ENCODE results near the gene C16orf87. TPM values are rescaled to one million over a fixed set of nuclear protein-coding genes. Genes with fewer than 3 reads are reported as not detected.

Gene C16orf87
- total RNA-seq, 1 experiment from 2014 or later, result 22.5 TPM

- POLR2A ChIA-PET, result no interaction called here
- Mint-ChIP-seq H3K4me3 (no peak overlapping the region), H3K27me3 (ENCODE audit: low read depth) (no peaks in the 10 kb centered on the region), H3K4me1 (peaks cover 15% of the 10 kb centered on the region), H3K9me3 (no peaks in the 10 kb centered on the region), H3K36me3 (no peaks in the 10 kb centered on the region), H3K27ac (no peak overlapping the region)
- DNase-seq (ENCODE audit: low spot score), result no peak
- CTCF ChIA-PET, result interaction anchor here (1.4 kb wide), 1 partner anchor 84 kb away, joined by 4 read pairs; no protein-coding TSS in a partner anchor
- ATAC-seq, result peak; percentile 64
- TF ChIP-seq ESRRA (CRISPR knock-in tag; IDR thresholded peaks at IDR 0.05; ENCODE audit: borderline replicate concordance) (no peak), ZNF423 (CRISPR knock-in tag; IDR thresholded peaks at IDR 0.05) (peak; percentile 17; the same call in 1 of the 2 replicates), MXD4 (CRISPR knock-in tag; IDR thresholded peaks at IDR 0.05; ENCODE audit: borderline replicate concordance) (no peak)
Measured at GRCh38 chr16:46757339-46758050, 73.5 kb downstream of the C16orf87 start.

DNA sequence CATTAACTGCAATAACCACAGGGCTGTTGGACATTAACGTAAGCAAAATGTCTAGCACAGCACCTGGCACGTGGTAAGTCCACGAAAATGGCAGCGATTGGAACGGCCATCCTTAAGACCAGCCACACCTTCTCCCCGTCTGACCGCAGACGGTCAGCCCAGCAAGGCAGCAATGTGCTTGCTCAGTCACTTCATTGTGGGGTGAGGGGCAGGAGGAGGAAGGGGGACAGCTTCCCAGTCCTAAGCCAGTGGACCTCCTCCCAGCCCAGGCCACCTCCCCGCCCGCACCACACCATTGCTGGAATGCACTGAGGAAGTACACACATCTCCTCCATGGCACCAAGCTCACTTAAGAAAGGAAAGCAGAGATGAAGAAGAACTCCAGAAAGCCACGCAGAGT lies 74.2 kb downstream of the C16orf87 start:
- ChIA-PET CTCF (interaction anchor here (1.4 kb wide), 1 partner anchor 83 kb away, joined by 4 read pairs; no protein-coding TSS in a partner anchor), POLR2A (no interaction called here)
- Mint-ChIP-seq H3K27ac (no peak overlapping the region), H3K36me3 (no peaks in the 10 kb centered on the region), H3K4me1 (peaks cover 15% of the 10 kb centered on the region), H3K9me3 (no peaks in the 10 kb centered on the region), H3K27me3 (ENCODE audit: low read depth) (no peaks in the 10 kb centered on the region), H3K4me3 (no peak overlapping the region)
- TF ChIP-seq, protein P1, sequence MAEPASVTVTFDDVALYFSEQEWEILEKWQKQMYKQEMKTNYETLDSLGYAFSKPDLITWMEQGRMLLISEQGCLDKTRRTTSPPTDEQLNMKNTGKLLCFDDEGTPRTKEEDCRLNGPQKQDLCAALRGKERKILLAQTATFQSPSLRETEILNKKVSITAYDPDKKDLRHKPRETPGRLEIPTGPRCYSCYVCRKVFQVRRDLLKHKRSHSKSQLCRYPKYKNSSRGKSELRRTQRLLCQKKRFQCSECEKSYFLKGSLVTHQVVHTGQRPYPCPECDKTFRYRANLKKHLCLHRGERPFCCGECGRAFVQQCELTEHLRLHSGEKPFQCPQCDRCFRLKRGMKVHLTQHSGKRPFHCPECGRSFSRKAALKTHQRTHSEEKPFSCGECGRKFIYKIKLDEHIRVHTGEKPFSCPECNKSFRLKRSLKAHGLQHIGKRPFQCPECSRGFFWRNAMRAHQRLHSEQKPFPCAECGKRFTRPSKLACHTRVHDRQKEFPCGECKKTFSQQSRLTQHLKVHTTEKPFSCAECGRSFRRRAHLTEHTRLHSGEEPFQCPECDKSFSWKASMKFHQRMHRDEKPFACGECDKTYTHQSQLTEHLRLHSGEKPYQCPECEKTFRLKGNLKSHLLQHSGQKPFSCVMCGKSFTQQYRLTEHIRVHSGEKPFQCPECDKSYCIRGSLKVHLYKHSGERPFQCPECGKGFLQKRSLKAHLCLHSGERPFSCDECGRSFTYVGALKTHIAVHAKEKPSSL (CRISPR knock-in tag; conservative IDR thresholded peaks at IDR 0.05), result no peak
- TF ChIP-seq NFYB (CRISPR knock-in tag; conservative IDR thresholded peaks at IDR 0.05; ENCODE audit: low read depth), result no peak
- TF ChIP-seq KAT7 (CRISPR knock-in tag; IDR thresholded peaks at IDR 0.05; ENCODE audit: borderline replicate concordance), result no peak
- no peak for TF ChIP-seq NFE2L1 (CRISPR knock-in tag; IDR thresholded peaks at IDR 0.05)
- no peak for TF ChIP-seq RORB (CRISPR knock-in tag; IDR thresholded peaks at IDR 0.05)
- TF ChIP-seq ARID4B (CRISPR knock-in tag; IDR thresholded peaks at IDR 0.05; ENCODE audit: borderline replicate concordance), result no peak
- TF ChIP-seq, protein P2, sequence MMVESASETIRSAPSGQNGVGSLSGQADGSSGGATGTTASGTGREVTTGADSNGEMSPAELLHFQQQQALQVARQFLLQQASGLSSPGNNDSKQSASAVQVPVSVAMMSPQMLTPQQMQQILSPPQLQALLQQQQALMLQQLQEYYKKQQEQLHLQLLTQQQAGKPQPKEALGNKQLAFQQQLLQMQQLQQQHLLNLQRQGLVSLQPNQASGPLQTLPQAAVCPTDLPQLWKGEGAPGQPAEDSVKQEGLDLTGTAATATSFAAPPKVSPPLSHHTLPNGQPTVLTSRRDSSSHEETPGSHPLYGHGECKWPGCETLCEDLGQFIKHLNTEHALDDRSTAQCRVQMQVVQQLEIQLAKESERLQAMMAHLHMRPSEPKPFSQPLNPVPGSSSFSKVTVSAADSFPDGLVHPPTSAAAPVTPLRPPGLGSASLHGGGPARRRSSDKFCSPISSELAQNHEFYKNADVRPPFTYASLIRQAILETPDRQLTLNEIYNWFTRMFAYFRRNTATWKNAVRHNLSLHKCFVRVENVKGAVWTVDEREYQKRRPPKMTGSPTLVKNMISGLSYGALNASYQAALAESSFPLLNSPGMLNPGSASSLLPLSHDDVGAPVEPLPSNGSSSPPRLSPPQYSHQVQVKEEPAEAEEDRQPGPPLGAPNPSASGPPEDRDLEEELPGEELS (CRISPR knock-in tag; IDR thresholded peaks at IDR 0.05), result no peak
- TF ChIP-seq ZNF671 (CRISPR knock-in tag; IDR thresholded peaks at IDR 0.05), result no peak
- no peak for TF ChIP-seq CBFB (CRISPR knock-in tag; IDR thresholded peaks at IDR 0.05; ENCODE audit: low read depth)
- no peak for TF ChIP-seq FOXK1 (CRISPR knock-in tag; IDR thresholded peaks at IDR 0.05)
- no peak for TF ChIP-seq MXD4 (CRISPR knock-in tag; IDR thresholded peaks at IDR 0.05; ENCODE audit: borderline replicate concordance)
- no peak for TF ChIP-seq ZNF219 (CRISPR knock-in tag; IDR thresholded peaks at IDR 0.05; ENCODE audit: borderline replicate concordance)
- no peak for TF ChIP-seq USF1 (CRISPR knock-in tag; IDR thresholded peaks at IDR 0.05)
- DNase-seq (ENCODE audit: low spot score) (no peak), ATAC-seq (no peak)
